GM21447 (cell line): Measurements from ENCODE around the gene TKTL2.
"Not testable (repeated sequence)": the region's sequence is repeated elsewhere in the genome, so short reads cannot be mapped to it uniquely, and the experiment has no call there.

Experiments used
- ATAC-seq: cut with Tn5 transposase; IDR thresholded peaks from one replicate; pipeline ENCODE4 v1.9.1; 2021; ENCODE audit not compliant: unreplicated experiment

The TKTL2 gene

GRCh38 chr4:163448540-163449203, 24.9 kb downstream of the TKTL2 start:
- no peak for ATAC-seq

- no peak for ATAC-seq
These were observed 26.1 kb downstream of the TKTL2 start for GRCh38 chr4:163447481-163447880.

GRCh38 chr4:163447023-163447422, 26.5 kb downstream of the TKTL2 start:
- ATAC-seq, result not testable (repeated sequence)

- ATAC-seq, result no peak
These were observed 33.5 kb downstream of the TKTL2 start for GRCh38 chr4:163440040-163440439.
